HG02678 (cell line): Measurements from ENCODE around the gene ASNS.
"Not testable (repeated sequence)": the region's sequence is repeated elsewhere in the genome, so short reads cannot be mapped to it uniquely, and the experiment has no call there.

ENCODE experiments used
- ATAC-seq: cut with Tn5 transposase; IDR thresholded peaks from one replicate; pipeline ENCODE4 v1.9.1; 2021; ENCODE audit warnings: mild to moderate bottlenecking, moderate library complexity; ENCODE audit not compliant: unreplicated experiment

The ASNS gene, protein sequence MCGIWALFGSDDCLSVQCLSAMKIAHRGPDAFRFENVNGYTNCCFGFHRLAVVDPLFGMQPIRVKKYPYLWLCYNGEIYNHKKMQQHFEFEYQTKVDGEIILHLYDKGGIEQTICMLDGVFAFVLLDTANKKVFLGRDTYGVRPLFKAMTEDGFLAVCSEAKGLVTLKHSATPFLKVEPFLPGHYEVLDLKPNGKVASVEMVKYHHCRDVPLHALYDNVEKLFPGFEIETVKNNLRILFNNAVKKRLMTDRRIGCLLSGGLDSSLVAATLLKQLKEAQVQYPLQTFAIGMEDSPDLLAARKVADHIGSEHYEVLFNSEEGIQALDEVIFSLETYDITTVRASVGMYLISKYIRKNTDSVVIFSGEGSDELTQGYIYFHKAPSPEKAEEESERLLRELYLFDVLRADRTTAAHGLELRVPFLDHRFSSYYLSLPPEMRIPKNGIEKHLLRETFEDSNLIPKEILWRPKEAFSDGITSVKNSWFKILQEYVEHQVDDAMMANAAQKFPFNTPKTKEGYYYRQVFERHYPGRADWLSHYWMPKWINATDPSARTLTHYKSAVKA

GRCh38 chr7:97872025-97872669, at the start of gene ASNS:
TSS of gene ASNS (minus strand) at chr7:97872408. CDS start at chr7:97869156, 3,252 bp downstream.
- peak; percentile 98 for ATAC-seq

- ATAC-seq, result not testable (repeated sequence)
Measured at GRCh38 chr7:97921254-97921653, 49.0 kb upstream of the ASNS start.

- not testable (repeated sequence) for ATAC-seq
Measured at GRCh38 chr7:97915267-97915666, 43.1 kb upstream of the ASNS start.

DNA sequence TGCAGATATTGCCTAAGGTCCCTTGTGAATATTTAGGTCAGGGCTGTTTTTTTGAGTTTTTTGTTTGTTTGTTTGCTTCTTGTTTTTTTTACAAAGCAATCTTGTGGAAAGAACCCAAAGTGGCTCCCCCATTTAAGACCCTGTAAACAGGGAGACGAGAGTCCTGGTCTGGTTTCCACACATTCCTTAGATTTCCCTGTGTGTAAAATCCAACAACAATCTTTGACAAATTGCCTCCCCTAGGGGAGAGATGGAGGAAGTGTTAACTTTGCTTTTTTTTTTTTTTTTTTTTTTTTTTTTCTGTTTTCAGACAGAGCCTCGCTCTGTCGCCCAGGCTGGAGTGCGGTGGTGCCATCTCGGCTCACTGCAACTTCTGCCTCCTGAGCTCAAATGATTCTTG, 40.1 kb upstream of the ASNS start:
- not testable (repeated sequence) for ATAC-seq

DNA sequence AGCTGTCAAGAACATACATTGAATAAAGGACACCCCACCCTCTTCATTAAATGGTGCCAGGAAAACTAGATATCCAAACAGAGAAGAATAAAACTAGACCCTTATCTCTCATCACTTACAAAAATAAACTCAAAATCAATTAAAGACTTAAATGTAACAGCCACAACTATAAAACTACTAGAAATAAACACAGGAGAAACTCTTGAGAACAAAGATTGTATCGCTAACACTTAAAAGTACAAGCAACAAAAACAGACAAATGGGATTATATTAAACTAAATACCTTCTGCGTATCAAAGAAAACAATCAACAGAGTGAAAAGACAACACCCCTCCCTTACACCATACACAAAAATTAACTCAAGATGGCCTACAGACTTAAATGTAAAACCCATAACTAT, 24.7 kb upstream of the ASNS start:
- not testable (repeated sequence) for ATAC-seq

GRCh38 chr7:97891721-97892120, 19.5 kb upstream of the ASNS start:
- ATAC-seq, result not testable (repeated sequence)

DNA sequence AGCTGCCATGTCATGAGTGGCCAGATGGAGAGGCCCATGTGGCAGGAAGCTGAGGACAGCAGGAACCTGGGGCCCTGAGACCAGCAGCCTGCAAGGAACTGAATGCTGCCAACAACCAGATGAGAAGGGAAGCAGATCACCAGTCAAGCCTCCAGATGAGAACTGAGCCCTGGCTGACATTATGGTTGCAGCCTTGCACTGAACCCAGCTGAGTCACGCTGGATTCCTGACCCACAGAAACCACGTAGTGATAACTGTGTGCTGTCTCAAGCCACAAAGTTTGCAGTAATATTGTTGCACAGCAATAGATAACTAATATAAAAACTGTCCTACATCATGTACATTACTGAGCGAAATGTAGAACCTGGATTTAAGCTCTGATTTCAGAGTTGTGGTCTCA, 7.3 kb upstream of the ASNS start:
- ATAC-seq, result not testable (repeated sequence)

DNA sequence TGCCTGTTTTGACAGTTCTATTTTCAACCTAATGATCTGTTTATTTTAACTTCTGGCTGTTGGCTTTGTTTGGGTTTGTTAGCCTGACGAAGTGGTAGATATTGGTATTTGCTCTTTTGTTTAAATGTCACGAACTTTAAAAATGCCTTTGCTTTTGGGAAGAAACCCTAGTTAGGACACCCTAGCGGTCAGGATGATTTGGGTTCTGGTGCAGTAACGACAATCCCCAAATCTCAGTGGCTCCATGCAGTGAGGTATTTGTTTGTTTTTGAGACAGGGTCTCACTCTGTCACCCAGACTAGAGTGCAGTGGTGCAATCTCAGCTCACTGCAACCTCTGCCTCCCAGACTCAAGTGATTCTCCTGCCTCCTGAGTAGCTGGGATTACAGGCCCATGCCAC, 2.7 kb upstream of the ASNS start:
- not testable (repeated sequence) for ATAC-seq

DNA sequence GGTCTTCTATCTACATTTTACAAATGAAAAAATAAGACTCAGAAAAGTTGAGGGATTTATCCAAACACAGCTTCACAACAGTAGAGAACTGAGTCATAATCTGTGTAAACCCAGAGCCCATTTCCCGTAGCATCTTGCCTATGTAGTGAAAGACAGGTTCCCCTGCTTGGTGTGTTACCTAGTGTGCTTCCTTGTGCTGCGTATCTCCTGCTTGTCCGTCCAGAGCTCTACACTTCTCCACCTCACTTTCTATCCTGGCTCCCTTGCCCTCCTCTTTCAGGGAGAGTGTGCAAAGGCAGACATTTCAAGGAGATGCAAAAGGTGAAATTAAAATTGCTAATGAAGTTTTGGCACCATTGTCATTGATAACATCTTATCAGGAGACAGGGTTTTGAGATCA, 1.4 kb upstream of the ASNS start:
- ATAC-seq, result no peak

DNA sequence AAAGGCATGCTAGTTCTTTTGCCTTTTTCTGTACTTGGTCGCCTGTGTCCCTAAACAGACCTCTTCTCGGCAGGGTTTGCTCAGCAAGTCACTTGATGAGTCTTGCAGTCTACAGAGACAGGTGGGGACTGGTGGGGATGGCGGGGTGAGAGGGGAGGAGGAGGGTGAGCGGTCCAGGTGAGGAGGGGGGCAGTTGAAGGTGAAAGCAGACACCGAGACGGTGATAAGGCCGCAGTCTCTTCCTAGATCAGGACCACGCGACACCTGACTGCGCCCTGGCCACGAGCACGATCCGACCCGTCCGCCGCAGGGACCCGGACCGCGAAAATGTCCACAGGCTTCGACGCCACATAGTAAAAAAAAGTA, 566 bp downstream of the ASNS start:
- no peak for ATAC-seq

DNA sequence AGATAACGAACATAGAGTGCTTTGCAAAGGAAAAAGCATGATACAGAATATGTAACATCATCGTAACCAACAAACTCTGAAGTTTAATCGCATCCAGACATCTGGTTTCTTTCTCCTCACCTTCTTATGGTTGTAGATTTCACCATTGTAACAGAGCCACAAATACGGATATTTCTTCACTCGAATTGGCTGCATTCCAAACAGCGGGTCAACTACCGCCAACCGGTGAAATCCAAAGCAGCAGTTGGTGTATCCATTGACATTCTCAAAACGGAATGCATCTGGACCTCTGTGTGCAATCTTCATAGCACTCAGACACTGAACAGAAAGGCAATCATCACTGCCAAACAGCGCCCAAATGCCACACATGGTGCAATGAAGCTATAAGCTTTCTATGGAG, 3.4 kb downstream of the ASNS start:
- no peak for ATAC-seq

- no peak for ATAC-seq
Measured at GRCh38 chr7:97868314-97868713, 3.9 kb downstream of the ASNS start.

DNA sequence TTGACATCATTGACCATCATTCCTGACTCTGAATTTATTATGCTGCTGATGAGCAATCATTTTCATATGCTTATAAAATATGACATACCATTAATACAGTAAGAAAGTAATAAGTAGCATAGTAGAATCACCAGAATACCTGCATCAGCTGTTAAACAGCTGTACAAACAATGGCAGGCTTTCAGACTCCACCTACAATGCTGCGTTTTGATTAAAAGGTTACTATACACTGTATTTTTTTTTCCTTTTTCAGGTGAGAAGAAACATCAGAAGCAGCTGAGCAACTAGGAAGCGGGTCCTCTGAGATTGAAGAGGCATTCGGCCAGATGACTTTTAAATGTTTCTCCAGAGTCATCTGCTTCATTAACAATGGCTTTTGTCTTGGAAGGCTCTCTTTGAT, 7.1 kb downstream of the ASNS start:
- ATAC-seq, result no peak

- ATAC-seq, result no peak
Measured at GRCh38 chr7:97859606-97860204, 12.5 kb downstream of the ASNS start.

GRCh38 chr7:97858221-97858620, 14.0 kb downstream of the ASNS start:
- no peak for ATAC-seq

- ATAC-seq, result no peak
Measured at GRCh38 chr7:97857544-97857943, 14.7 kb downstream of the ASNS start.

- no peak for ATAC-seq
Measured at GRCh38 chr7:97851683-97852082, 20.5 kb downstream of the ASNS start.

GRCh38 chr7:97850262-97851031, 21.8 kb downstream of the ASNS start:
- ATAC-seq, result not testable (repeated sequence)

DNA sequence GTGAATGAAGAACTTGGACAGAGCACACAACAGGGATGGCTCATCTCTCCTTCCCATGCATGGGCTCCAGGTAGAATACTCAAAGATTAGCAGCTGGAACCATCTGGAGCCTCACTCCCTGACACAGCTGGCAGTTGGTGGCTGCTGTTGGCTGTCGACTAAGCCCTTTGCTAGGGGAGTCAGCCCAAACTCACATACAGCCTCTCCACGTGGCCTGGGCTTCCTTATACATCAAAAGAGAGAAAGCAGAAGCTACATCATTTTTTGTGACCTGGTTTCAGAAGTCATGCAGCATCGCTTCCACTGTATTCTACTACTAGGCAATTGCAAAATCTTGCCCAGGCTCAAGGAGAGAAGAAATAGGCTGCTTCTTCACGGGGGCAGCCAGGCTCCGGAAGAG, 24.4 kb downstream of the ASNS start:
- no peak for ATAC-seq

DNA sequence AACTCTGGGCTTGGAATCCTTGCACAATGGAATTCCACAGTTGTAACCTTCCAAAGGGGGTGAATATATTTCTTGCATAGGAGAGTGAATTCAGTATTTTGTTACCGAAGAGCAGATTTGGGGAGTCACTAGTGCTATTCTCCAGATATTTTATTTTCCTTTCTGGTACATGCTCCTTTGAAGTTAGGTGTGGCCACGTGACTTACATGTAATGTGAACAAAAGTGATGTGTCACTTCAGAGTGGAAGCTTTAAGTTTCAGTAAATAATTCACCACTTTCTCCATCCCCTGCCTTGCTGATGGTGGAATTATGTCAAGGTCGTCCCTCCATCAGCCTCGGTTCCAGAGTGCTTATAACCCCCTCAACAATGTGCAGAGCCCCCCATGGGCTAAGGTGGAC, 25.3 kb downstream of the ASNS start:
- no peak for ATAC-seq

DNA sequence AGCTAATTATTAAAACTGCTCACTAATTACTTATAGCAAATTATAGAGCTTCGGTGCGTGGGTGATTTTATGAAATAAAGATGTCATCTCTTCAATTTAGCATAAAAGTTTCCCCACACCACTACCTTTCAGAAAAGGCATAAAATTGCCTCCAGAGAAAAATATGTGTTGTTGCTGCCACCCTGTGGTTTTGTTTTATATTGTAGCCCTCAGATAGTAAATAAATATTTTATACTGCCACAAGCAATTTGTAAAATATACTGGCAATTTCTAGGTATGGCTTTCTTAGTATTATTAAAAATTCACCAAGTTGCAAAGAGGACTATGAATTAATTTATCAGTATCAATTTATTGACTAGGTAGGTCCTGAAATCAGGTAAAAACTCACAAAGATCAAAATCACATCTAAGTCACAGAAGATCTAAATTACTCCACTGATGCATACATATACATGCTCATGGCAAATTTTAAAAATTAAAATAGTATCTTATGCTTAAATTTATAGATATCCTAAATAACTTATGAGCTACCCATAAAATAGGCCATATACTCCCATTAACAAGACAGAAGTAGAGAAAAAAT, 26.5 kb downstream of the ASNS start:
- no peak for ATAC-seq
